HepG2 (cell line): ENCODE measurements around the gene KIF6. TPM values are rescaled to one million over a fixed set of nuclear protein-coding genes. Genes with fewer than 3 reads are reported as not detected.

Experiments used
- ATAC-seq: fragments of 200-7000 bp; cut with Tn5 transposase; 3 replicates; pipeline ENCODE4 v1.9.1; 2020; ENCODE audit warnings: mild to moderate bottlenecking, moderate library complexity
- BruUV-seq: library from RNA; stranded (reverse); fragments of 400-500 nt; replicated peaks from 2 replicates; lab custom pipeline; 2021; lab: Mats Ljungman, UMichigan
- CTCF ChIA-PET: fragments of 300-600 bp; formaldehyde crosslinking; extraction: SDS; loops from one replicate; lab custom pipeline; 2021; ENCODE audit warnings: low total read pairs, inconsistent platforms, low intra/inter-chr PET ratio; lab: Yijun Ruan, JAX
- POLR2A ChIA-PET: fragments of 350-600 bp; sonication (Branson Sonifier 250); formaldehyde crosslinking; loops from one replicate; lab custom pipeline; 2020; ENCODE audit warnings: antibody characterized with exemption, inconsistent platforms; lab: Yijun Ruan, JAX
- DNase-seq: peaks from one replicate; pipeline ENCODE4 v3.0.0-alpha.2; 2015; ENCODE audit warnings: low spot score
- FAIRE-seq: peaks from 3 replicates; lab custom pipeline; 2011; peaks lifted over from hg19 to GRCh38; lab: Jason Lieb, UNC
- H2AFZ ChIP-seq: one replicate; pipeline ENCODE4 v1.6.1; 2011; ENCODE audit warnings: low read length, inconsistent platforms
- H3K27ac ChIP-seq: fragments of 300-600 bp; 3 replicates; pipeline ENCODE4 v1.8.0; 2011; ENCODE audit warnings: mixed run types, mild to moderate bottlenecking, mixed read lengths, low read length, inconsistent platforms; ENCODE audit not compliant: insufficient read depth; ENCODE audit errors: extremely low read length
- H3K27me3 ChIP-seq, 2 experiments: fragments of 200-600 bp in 1 of 2; 2 replicates in 1 of 2; 3 replicates in 1 of 2; pipeline versions ENCODE4 v1.6.0 to v1.8.0; 2011; ENCODE audit warnings: low read length in 2 of 2, mild to moderate bottlenecking in 2 of 2, moderate library complexity in 2 of 2, inconsistent platforms in 1 of 2; ENCODE audit not compliant: insufficient read depth in 2 of 2, control insufficient read depth in 1 of 2
- H3K36me3 ChIP-seq, 2 experiments: fragments of 200-600 bp in 1 of 2; replicated peaks in 1 of 2; 2 replicates in 1 of 2; 3 replicates in 1 of 2; pipeline versions ENCODE4 v1.5.1 to v1.8.0; 2011; ENCODE audit warnings: low read length in 2 of 2, inconsistent platforms in 1 of 2; ENCODE audit not compliant: insufficient read depth in 2 of 2, control insufficient read depth in 1 of 2
- H3K4me1 ChIP-seq: 2 replicates; pipeline ENCODE4 v1.5.1; 2012; ENCODE audit warnings: low read length, inconsistent platforms; ENCODE audit not compliant: insufficient read depth
- H3K4me2 ChIP-seq: 2 replicates; pipeline ENCODE4 v1.6.0; 2011; ENCODE audit warnings: low read depth, low read length, inconsistent platforms
- H3K4me3 ChIP-seq, 3 experiments: fragments of 200-600 bp in 1 of 3; sonication (generic), shearing (Covaris generic) in 1 of 3; replicated peaks in 1 of 3; 2 replicates each; pipeline ENCODE4 v1.5.1; 2011 to 2016; ENCODE audit warnings: low read length in 3 of 3, inconsistent platforms in 2 of 3, low read depth in 2 of 3, mild to moderate bottlenecking in 2 of 3, control low read depth in 1 of 3, mixed read lengths in 1 of 3; ENCODE audit not compliant: insufficient read depth in 1 of 3
- H3K79me2 ChIP-seq: one replicate; pipeline ENCODE4 v1.6.1; 2011; ENCODE audit warnings: low read length, inconsistent platforms; ENCODE audit not compliant: insufficient read depth
- H3K9ac ChIP-seq: 2 replicates; pipeline ENCODE4 v1.6.0; 2011; ENCODE audit warnings: mild to moderate bottlenecking, low read depth, low read length, inconsistent platforms; ENCODE audit not compliant: insufficient read depth
- H3K9me3 ChIP-seq: 2 replicates; pipeline ENCODE4 v1.5.1; 2012; ENCODE audit warnings: mild to moderate bottlenecking, low read length
- H4K20me1 ChIP-seq: 2 replicates; pipeline ENCODE4 v1.6.0; 2011; ENCODE audit warnings: inconsistent platforms, mild to moderate bottlenecking, low read length, moderate library complexity; ENCODE audit not compliant: insufficient read depth
- AGO2 ChIP-seq: fragments of 200-400 bp; formaldehyde crosslinking; optimal IDR thresholded peaks from 2 replicates; pipeline ENCODE3; 2017; ENCODE audit warnings: mild to moderate bottlenecking, low read depth, low read length, moderate library complexity
- ELF4 ChIP-seq: sonication (generic); formaldehyde crosslinking; IDR thresholded peaks from 2 replicates; pipeline ENCODE4 v1.5.0; 2020; ENCODE audit warnings: missing genetic modification reagents, mild to moderate bottlenecking, moderate library complexity, borderline replicate concordance
- MAFK ChIP-seq, 2 experiments: IDR thresholded peaks in 1 of 2; conservative IDR thresholded peaks in 1 of 2; 2 replicates each; pipeline ENCODE4 v1.6.1; 2011; ENCODE audit warnings: improper control_type of control experiment in 2 of 2, low read length in 2 of 2
- NCOA5 ChIP-seq: sonication (generic); formaldehyde crosslinking; IDR thresholded peaks from 2 replicates; pipeline ENCODE4 v1.4.0; 2020; ENCODE audit warnings: missing genetic modification reagents
- SMC3 ChIP-seq: IDR thresholded peaks from 2 replicates; pipeline ENCODE4 v1.6.1; 2011; ENCODE audit warnings: low read length, improper control_type of control experiment
- SOX13 ChIP-seq, 3 experiments: fragments of 450-650 bp in 1 of 3; sonication (generic) in 1 of 3; formaldehyde crosslinking in 1 of 3; IDR thresholded peaks in 2 of 3; conservative IDR thresholded peaks in 1 of 3; 2 replicates each; pipeline versions ENCODE4 v1.5.0 to v1.6.1; 2016 to 2020; ENCODE audit warnings: antibody characterized with exemption in 1 of 3, mild to moderate bottlenecking in 1 of 3, missing compliant biosample characterization in 1 of 3, missing genetic modification reagents in 1 of 3, moderate library complexity in 1 of 3
- ZBTB34 ChIP-seq: sonication (generic); formaldehyde crosslinking; IDR thresholded peaks from 2 replicates; pipeline ENCODE4 v1.8.0; 2022; ENCODE audit warnings: mild to moderate bottlenecking, missing genetic modification reagents
- ZHX1 ChIP-seq: sonication (generic); formaldehyde crosslinking; IDR thresholded peaks from 2 replicates; pipeline ENCODE4 v1.8.1; 2022; ENCODE audit warnings: low read depth, mild to moderate bottlenecking, missing genetic modification reagents
- ZMYM2 ChIP-seq: sonication (generic); formaldehyde crosslinking; IDR thresholded peaks from 2 replicates; pipeline ENCODE4 v1.8.0; 2022; ENCODE audit warnings: mild to moderate bottlenecking, missing genetic modification reagents
- ZNF263 ChIP-seq: sonication (generic); formaldehyde crosslinking; IDR thresholded peaks from 2 replicates; pipeline ENCODE4 v1.4.0; 2020; ENCODE audit warnings: missing genetic modification reagents
- ZNF543 ChIP-seq: sonication (generic); formaldehyde crosslinking; IDR thresholded peaks from 2 replicates; pipeline ENCODE4 v1.4.0; 2020; ENCODE audit warnings: mild to moderate bottlenecking, missing genetic modification reagents
- ZNF605 ChIP-seq: sonication (generic); formaldehyde crosslinking; IDR thresholded peaks from 2 replicates; pipeline ENCODE4 v1.8.0; 2022; ENCODE audit warnings: mild to moderate bottlenecking, missing genetic modification reagents
- whole genome bisulfite sequencing: methylation state at CpG from one replicate; pipeline ENCODE4 v1.1.6; 2017; ENCODE audit warnings: low lambda C conversion rate; 5-methylcytosine and 5-hydroxymethylcytosine counted together
- in situ Hi-C: cut with HindIII; loops from 2 replicates; pipeline ENCODE4 v1.10.0; 2017; ENCODE audit warnings: low pct_unique_long_range_greater_than_20kb; ENCODE audit not compliant: extremely low pct_ligation_motif_present
- intact Hi-C: fragments of 100-400 bp; cut with micrococcal nuclease; formaldehyde crosslinking; loops from one replicate; pipeline ENCODE4 v1.10.0; 2022; ENCODE audit not compliant: unreplicated experiment
- polyA plus RNA-seq, 8 experiments: library from polyadenylated mRNA; depleted of rRNA in 3 of 8; stranded (reverse) in 7 of 8; unstranded in 1 of 8; fragments of >200 nt; fragmentation: Illumina TruSeq in 4 of 8; extraction: Trizol in 4 of 8; gene quantifications; 2 replicates each; pipeline versions ENCODE4 v1.2.1 to v1.2.3, GENCODE V29; 2011 to 2016; ENCODE audit warnings: low read depth in 4 of 8, missing spikeins in 1 of 8, mixed read lengths in 1 of 8; ENCODE audit not compliant: insufficient read depth in 1 of 8
- total RNA-seq, 5 experiments: library from RNA; depleted of rRNA; stranded (reverse); fragments of >200 nt; fragmentation: Illumina TruSeq; extraction: Trizol; gene quantifications; 2 replicates each; pipeline ENCODE4 v1.2.3, GENCODE V29; 2016; ENCODE audit warnings: low read depth in 1 of 5

The KIF6 gene
- total and polyA plus RNA-seq, 2 of the 13 experiments (the other 11 are each of a cell fraction or from before 2014, with no cell fraction given) = 0.04 to 0.27 TPM

GRCh38 chr6:39310542-39310941 lies 414.7 kb downstream of the KIF6 start:
- no peaks in the 10 kb centered on the region for H3K79me2 ChIP-seq
- no peak for TF ChIP-seq ZBTB34 (CRISPR knock-in tag)
- no peak for TF ChIP-seq ELF4 (CRISPR knock-in tag)
- TF ChIP-seq MAFK (conservative IDR thresholded peaks at IDR 0.05 in 1 of 2, IDR thresholded peaks at IDR 0.05 in 1 of 2; ENCODE audit: low read length in 2 of 2) = peak in 1 of 2 experiments; percentile 32; a peak in 1 of 4 replicates
- TF ChIP-seq, all 625 proteins: peak for 1
- 10% methylated on average over 4 of the region's 4 CpGs for WGBS
- Histone ChIP-seq H3K9me3 (no peaks in the 10 kb centered on the region), H3K9ac (no peak overlapping the region), H4K20me1 (peaks cover 5% of the 10 kb centered on the region; the same call in 1 of the 2 replicates), H3K36me3 (no peaks in the 10 kb centered on the region), H3K4me1 (no peaks in the 10 kb centered on the region), H3K4me3 (no peak overlapping the region), H3K27ac (no peak overlapping the region), H3K4me2 (no peak overlapping the region), H2AFZ (no peak overlapping the region), H3K27me3 (peaks cover 7 to 41% of the 10 kb centered on the region in 2 experiments; a peak in 4 of 5 replicates)
- ATAC-seq (no peak), DNase-seq (no peak), FAIRE-seq (no peak)
- ChIA-PET POLR2A (no interaction called here), CTCF (interaction anchor here (1.1 to 3.5 kb wide), 5 partner anchors 141 to 439 kb away, joined by 4 to 28 read pairs (median 8); no protein-coding TSS in a partner anchor)
- no TSS peak for BruUV-seq
- in situ Hi-C loops (loop anchor here (5.0 kb wide), 1 partner anchor 438 kb away; no protein-coding TSS in a partner anchor), intact Hi-C loops (loop anchor here (1.0 kb wide), 2 partner anchors 144 to 337 kb away; no protein-coding TSS in a partner anchor)

- WGBS = under 1% methylated on average over 6 of the region's 7 CpGs
- H3K36me3 ChIP-seq = no peaks in the 10 kb centered on the region
- BruUV-seq = no TSS peak
- intact Hi-C loops = loop anchor here (1.0 kb wide), 2 partner anchors 144 to 337 kb away; no protein-coding TSS in a partner anchor
- H3K9ac ChIP-seq = no peak overlapping the region
- no peak overlapping the region for H3K4me2 ChIP-seq
- no peaks in the 10 kb centered on the region for H3K9me3 ChIP-seq
- no peak overlapping the region for H2AFZ ChIP-seq
- POLR2A ChIA-PET = no interaction called here
- ATAC-seq (peak; percentile 88), FAIRE-seq (peak; percentile 83), DNase-seq (peak; percentile 58)
- CTCF ChIA-PET = interaction anchor here (1.1 to 3.5 kb wide), 5 partner anchors 140 to 438 kb away, joined by 4 to 28 read pairs (median 8); no protein-coding TSS in a partner anchor
- peaks cover 6 to 37% of the 10 kb centered on the region in 2 experiments; a peak in 4 of 5 replicates for H3K27me3 ChIP-seq
- H3K79me2 ChIP-seq = no peaks in the 10 kb centered on the region
- H3K4me1 ChIP-seq = no peaks in the 10 kb centered on the region
- H4K20me1 ChIP-seq = peaks cover 5% of the 10 kb centered on the region; the same call in 1 of the 2 replicates
- no peak overlapping the region for H3K4me3 ChIP-seq
- in situ Hi-C loops = loop anchor here (5.0 to 10.0 kb wide), 2 partner anchors 305 to 438 kb away; no protein-coding TSS in a partner anchor
- H3K27ac ChIP-seq = no peak overlapping the region
- TF ChIP-seq SOX13 (IDR thresholded peaks at IDR 0.05) (no peak), SOX13 (CRISPR knock-in tag; conservative IDR thresholded peaks at IDR 0.05 in 1 of 2, IDR thresholded peaks at IDR 0.05 in 1 of 2) (no peak), SMC3 (peak; percentile 88), ZNF543 (CRISPR knock-in tag) (no peak), ZNF263 (CRISPR knock-in tag) (no peak), AGO2 (no peak), ZMYM2 (no peak), ZNF605 (CRISPR knock-in tag) (0 out of 2 replicates have a peak, but pooled peaks have one; percentile 24), NCOA5 (CRISPR knock-in tag) (no peak), ZHX1 (no peak)
These were observed 415.2 kb downstream of the KIF6 start for GRCh38 chr6:39309942-39310531.
